ENCODE results near the gene PTPRA. TPM values are rescaled to one million over a fixed set of nuclear protein-coding genes. Genes with fewer than 3 reads are reported as not detected.

PTPRA gene
- total and polyA plus RNA-seq, 2 of the 4 experiments (the other 2 are of a cell fraction), result 35.0 to 50.0 TPM

GRCh38 chr20:3070725-3071124, 197.4 kb downstream of the PTPRA start:
- Histone ChIP-seq H3K4me1 (ENCODE audit: control insufficient read depth, insufficient read depth, low read length) (peaks cover 4% of the 10 kb centered on the region), H4K20me1 (ENCODE audit: insufficient read depth, low read length) (no peaks in the 10 kb centered on the region), H2BK5ac (ENCODE audit: low read depth, low read length, poor library complexity, severe bottlenecking) (no peak overlapping the region), H3K4me2 (ENCODE audit: low read depth, low read length) (no peak overlapping the region), H4K5ac (ENCODE audit: low read depth, low read length) (no peak overlapping the region), H4K91ac (ENCODE audit: insufficient read depth, low read depth, low read length) (no peak overlapping the region), H3K36me3 (ENCODE audit: control insufficient read depth, insufficient read depth, low read length) (no peaks in the 10 kb centered on the region), H4K8ac (ENCODE audit: low read depth in 2 of 2, low read length in 2 of 2) (no peak overlapping the region), H2BK120ac (ENCODE audit: low read depth, low read length) (no peak overlapping the region), H3K27ac (ENCODE audit: insufficient read depth, low read length) (no peak overlapping the region), H3K27me3 (ENCODE audit: control insufficient read depth, insufficient read depth, low read length) (peaks cover 30% of the 10 kb centered on the region), H3K4ac (ENCODE audit: low read depth, low read length) (no peak overlapping the region), H3K56ac (ENCODE audit: extremely low read depth, insufficient read depth, low read length) (no peak overlapping the region), H3K79me1 (ENCODE audit: low read depth in 1 of 2, low read length in 2 of 2) (no peaks in the 10 kb centered on the region), H2AFZ (replicated peaks; ENCODE audit: low read length, poor library complexity) (no peak overlapping the region), H2AK5ac (ENCODE audit: low read depth, low read length) (no peak overlapping the region), H3K9me3 (ENCODE audit: control insufficient read depth, insufficient read depth, low read length) (no peaks in the 10 kb centered on the region), H3K9ac (ENCODE audit: low read depth, low read length) (no peak overlapping the region), H3K4me3 (ENCODE audit: insufficient read depth, low read depth, low read length) (no peak overlapping the region), H2BK15ac (ENCODE audit: low read depth, low read length) (no peak overlapping the region), H3K23ac (ENCODE audit: low read depth, low read length) (no peak overlapping the region), H3K9me1 (ENCODE audit: insufficient read depth, low read length) (peaks cover 4% of the 10 kb centered on the region; the same call in 1 of the 2 replicates), H3K18ac (ENCODE audit: low read depth, low read length) (no peak overlapping the region), H2AK9ac (replicated peaks; ENCODE audit: low read depth, low read length, poor library complexity) (no peak overlapping the region), H2BK20ac (ENCODE audit: low read depth, low read length) (no peak overlapping the region), H3K14ac (replicated peaks; ENCODE audit: low read depth, low read length) (no peak overlapping the region)
- TF ChIP-seq SMC3 (IDR thresholded peaks at IDR 0.05; ENCODE audit: low read depth, low read length), result no peak
- TF ChIP-seq CHD1 (IDR thresholded peaks at IDR 0.05; ENCODE audit: low read depth, low read length), result no peak
- no peak for TF ChIP-seq USF2 (IDR thresholded peaks at IDR 0.05; ENCODE audit: low read depth, low read length)
- TF ChIP-seq MAFK (IDR thresholded peaks at IDR 0.05; ENCODE audit: low read depth, low read length), result no peak
- no peak for TF ChIP-seq FOS (IDR thresholded peaks at IDR 0.05; ENCODE audit: low read depth, low read length)
- TF ChIP-seq CTCF (conservative IDR thresholded peaks at IDR 0.05; ENCODE audit: low read depth, low read length), result no peak
- in situ Hi-C loops (cut with MboI; ENCODE audit: low sequenced_read_pairs), result no loop called here
- intact Hi-C loops (cut with micrococcal nuclease), result no loop called here
- no peak for ATAC-seq (ENCODE audit: low read depth)
- POLR2A ChIA-PET (ENCODE audit: unreplicated experiment), result no interaction called here
- WGBS, 2 experiments (ENCODE audit: extremely low coverage in 2 of 2, insufficient read length in 1 of 2), result no CpG with 5 or more reads among the region's 4 CpGs
- dilution Hi-C loops (cut with HindIII; ENCODE audit: low sequenced_read_pairs, unreplicated experiment), result no loop called here
- CTCF ChIA-PET, result interaction anchor here (0.6 kb wide), 1 partner anchor 17 kb away, joined by 3 read pairs; no protein-coding TSS in a partner anchor
- DNase-seq, result no peak
- no TSS peak for BruUV-seq (replicated peaks)

All from IMR-90 (cell line).